Fibroblast of the conjunctiva (primary cell): ENCODE results near the gene NXF2B.
A peak's percentile ranks its signal among the peaks of the same experiment; 100 is the strongest.
"Not testable (repeated sequence)": the region's sequence is repeated elsewhere in the genome, so short reads cannot be mapped to it uniquely, and the experiment has no call there.

Experiments
- DNase-seq: peaks from one replicate; pipeline ENCODE4 v3.0.0-alpha.2; 2010; ENCODE audit warnings: low read depth

NXF2B gene, protein sequence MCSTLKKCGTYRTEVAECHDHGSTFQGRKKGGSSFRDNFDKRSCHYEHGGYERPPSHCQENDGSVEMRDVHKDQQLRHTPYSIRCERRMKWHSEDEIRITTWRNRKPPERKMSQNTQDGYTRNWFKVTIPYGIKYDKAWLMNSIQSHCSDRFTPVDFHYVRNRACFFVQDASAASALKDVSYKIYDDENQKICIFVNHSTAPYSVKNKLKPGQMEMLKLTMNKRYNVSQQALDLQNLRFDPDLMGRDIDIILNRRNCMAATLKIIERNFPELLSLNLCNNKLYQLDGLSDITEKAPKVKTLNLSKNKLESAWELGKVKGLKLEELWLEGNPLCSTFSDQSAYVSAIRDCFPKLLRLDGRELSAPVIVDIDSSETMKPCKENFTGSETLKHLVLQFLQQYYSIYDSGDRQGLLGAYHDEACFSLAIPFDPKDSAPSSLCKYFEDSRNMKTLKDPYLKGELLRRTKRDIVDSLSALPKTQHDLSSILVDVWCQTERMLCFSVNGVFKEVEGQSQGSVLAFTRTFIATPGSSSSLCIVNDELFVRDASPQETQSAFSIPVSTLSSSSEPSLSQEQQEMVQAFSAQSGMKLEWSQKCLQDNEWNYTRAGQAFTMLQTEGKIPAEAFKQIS

GRCh38 chrX:102439908-102440307 lies at the start of gene NXF2B:
Gene NXF2B, minus strand, starts transcription at chrX:102440008. Its CDS starts 59,972 bp downstream, at chrX:102380036.
- DNase-seq, result not testable (repeated sequence)

GRCh38 chrX:102478765-102479164 lies 39.0 kb upstream of the NXF2B start:
- not testable (repeated sequence) for DNase-seq

DNA sequence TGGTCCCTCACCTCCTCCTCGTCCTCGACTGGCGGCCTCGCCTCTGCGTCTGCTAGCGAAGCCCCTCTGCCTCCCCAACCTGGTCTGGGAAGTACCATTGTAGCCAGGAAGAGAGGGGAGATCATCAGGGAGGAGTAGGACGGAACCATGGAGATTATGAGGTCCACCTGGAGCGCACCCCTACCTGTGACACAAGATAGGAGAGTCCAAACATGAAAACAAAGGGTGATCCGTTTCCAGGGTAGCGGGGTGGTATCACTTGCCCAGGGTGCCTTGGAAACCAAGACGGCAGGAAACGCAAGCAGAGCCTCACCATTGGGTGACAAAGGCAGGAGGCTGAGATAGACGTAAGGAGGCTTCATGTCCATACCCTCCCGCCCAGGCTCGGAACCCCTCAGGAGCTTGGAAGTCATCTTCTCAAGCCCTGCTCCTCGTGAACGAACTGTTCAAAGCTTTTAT lies 32.0 kb upstream of the NXF2B start, which contains the start of gene TCP11X2:
TCP11X2 (minus strand) TSS at position 51 of the 459 bp plus-strand sequence.
- DNase-seq, result not testable (repeated sequence)

GRCh38 chrX:102470215-102470614 lies 30.4 kb upstream of the NXF2B start:
- not testable (repeated sequence) for DNase-seq

- not testable (repeated sequence) for DNase-seq
These were observed 18.8 kb upstream of the NXF2B start for GRCh38 chrX:102458615-102459014.

- not testable (repeated sequence) for DNase-seq
These were observed 25.3 kb downstream of the NXF2B start for GRCh38 chrX:102414493-102414892.

DNA sequence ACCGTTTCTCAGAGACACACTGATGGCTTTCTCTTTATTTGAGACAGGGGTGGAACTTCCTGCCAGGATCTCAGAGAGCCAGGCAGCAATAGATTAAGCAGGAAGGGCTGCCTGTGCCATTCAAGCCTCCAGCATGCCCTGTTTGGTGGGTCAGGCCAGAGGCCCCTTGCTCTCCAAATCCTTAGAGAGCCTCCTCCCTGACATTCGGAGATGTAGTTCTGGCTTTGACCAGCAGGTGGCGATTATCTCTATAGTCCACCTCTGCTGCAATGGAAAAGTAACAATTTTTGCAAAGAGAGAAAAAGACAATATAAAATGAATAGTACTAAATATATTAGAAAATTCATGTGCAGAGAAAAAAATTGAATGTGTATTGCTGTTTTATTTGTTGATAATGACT lies 93.9 kb downstream of the NXF2B start:
- DNase-seq, result peak; percentile 10

- DNase-seq, result no peak
These were observed 97.9 kb downstream of the NXF2B start for GRCh38 chrX:102341867-102342266.

GRCh38 chrX:102339312-102340298 lies 100.2 kb downstream of the NXF2B start:
- no peak for DNase-seq

GRCh38 chrX:102338162-102338561 lies 101.6 kb downstream of the NXF2B start:
- DNase-seq, result no peak
